Measurements from ENCODE around the gene KIF1A.

DNA sequence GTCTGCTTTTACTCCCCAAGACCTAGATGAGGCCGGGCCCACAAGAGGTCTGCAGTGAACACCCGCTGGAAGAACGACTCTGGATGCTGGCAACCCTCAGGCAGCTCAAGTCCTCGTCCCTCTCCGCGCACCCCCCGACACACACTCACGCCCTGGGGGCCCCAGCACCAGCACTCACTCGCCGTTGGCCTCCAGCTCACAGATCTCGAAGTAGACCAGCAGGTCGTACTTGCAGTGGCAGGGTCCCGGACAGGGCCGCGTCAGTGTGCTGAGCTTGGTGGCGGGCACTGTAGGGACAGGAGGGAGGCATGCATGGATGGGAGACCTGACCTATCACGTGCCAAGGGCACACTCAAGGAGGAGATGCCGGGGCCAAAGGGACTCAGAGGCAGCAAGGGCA is 78.9 kb downstream of the KIF1A start:
- TF ChIP-seq POLR2A (IDR thresholded peaks at IDR 0.05; ENCODE audit: low read depth, low read length) (no peak), GATA2 (IDR thresholded peaks at IDR 0.05; ENCODE audit: insufficient read depth, insufficient read length, low read depth, low read length) (no peak), JUN (IDR thresholded peaks at IDR 0.05; ENCODE audit: borderline replicate concordance, insufficient read depth, insufficient read length, low read depth) (no peak), POLR2AphosphoS5 (IDR thresholded peaks at IDR 0.05; ENCODE audit: insufficient read depth, low read depth, low read length) (no peak)
- TF ChIP-seq, protein P1, sequence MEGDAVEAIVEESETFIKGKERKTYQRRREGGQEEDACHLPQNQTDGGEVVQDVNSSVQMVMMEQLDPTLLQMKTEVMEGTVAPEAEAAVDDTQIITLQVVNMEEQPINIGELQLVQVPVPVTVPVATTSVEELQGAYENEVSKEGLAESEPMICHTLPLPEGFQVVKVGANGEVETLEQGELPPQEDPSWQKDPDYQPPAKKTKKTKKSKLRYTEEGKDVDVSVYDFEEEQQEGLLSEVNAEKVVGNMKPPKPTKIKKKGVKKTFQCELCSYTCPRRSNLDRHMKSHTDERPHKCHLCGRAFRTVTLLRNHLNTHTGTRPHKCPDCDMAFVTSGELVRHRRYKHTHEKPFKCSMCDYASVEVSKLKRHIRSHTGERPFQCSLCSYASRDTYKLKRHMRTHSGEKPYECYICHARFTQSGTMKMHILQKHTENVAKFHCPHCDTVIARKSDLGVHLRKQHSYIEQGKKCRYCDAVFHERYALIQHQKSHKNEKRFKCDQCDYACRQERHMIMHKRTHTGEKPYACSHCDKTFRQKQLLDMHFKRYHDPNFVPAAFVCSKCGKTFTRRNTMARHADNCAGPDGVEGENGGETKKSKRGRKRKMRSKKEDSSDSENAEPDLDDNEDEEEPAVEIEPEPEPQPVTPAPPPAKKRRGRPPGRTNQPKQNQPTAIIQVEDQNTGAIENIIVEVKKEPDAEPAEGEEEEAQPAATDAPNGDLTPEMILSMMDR (IDR thresholded peaks at IDR 0.05; ENCODE audit: extremely low read depth in 1 of 2, insufficient read depth in 1 of 2, low read depth in 1 of 2, low read length in 2 of 2): no peak
- TF ChIP-seq, protein P2, sequence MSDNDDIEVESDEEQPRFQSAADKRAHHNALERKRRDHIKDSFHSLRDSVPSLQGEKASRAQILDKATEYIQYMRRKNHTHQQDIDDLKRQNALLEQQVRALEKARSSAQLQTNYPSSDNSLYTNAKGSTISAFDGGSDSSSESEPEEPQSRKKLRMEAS (IDR thresholded peaks at IDR 0.05; ENCODE audit: insufficient read depth, insufficient read length): no peak

Data from endothelial cell of umbilical vein (primary cell).